PFSK-1 (cell line): ENCODE data around the gene TNRC18.

Experiments used
- POLR2AphosphoS5 ChIP-seq: IDR thresholded peaks from 2 replicates; pipeline ENCODE4 v1.6.1; 2012; ENCODE audit warnings: low read depth, mild to moderate bottlenecking, control low read depth, low read length, moderate library complexity
- TAF1 ChIP-seq: IDR thresholded peaks from 2 replicates; pipeline ENCODE4 v1.6.1; 2012; ENCODE audit warnings: low read length, control low read depth, borderline replicate concordance; ENCODE audit not compliant: insufficient read depth

GRCh38 chr7:5370454-5371353 is 52.9 kb downstream of the TNRC18 start:
- no peak for TF ChIP-seq TAF1
- no peak for TF ChIP-seq POLR2AphosphoS5
